ENCODE measurements around the gene PAQR6. TPM values are rescaled to one million over a fixed set of nuclear protein-coding genes. Genes with fewer than 3 reads are reported as not detected.

Gene PAQR6
- polyA plus RNA-seq, result 1 to 10 TPM; 3.0 to 8.7 (median 5.5) TPM
- long read RNA-seq, donor 1, result 0 reads
- long read RNA-seq, donor 2, result 0 reads
- long read RNA-seq, donor 3, result 0 reads
- long read RNA-seq, donor 4, result 0 reads
- long read RNA-seq, donor 5, result 0 reads
- long read RNA-seq, donor 6, result 0 reads
- long read RNA-seq, donor 7, result 0 reads
- long read RNA-seq, donor 8, result 0 reads
- long read RNA-seq, donor 9, result 0 reads
- long read RNA-seq, donor 10, partial matches to known transcripts, result 0 of 1 reads
- long read RNA-seq, donor 10, other reads (novel, unspliced or antisense), result 0 of 1 reads

DNA sequence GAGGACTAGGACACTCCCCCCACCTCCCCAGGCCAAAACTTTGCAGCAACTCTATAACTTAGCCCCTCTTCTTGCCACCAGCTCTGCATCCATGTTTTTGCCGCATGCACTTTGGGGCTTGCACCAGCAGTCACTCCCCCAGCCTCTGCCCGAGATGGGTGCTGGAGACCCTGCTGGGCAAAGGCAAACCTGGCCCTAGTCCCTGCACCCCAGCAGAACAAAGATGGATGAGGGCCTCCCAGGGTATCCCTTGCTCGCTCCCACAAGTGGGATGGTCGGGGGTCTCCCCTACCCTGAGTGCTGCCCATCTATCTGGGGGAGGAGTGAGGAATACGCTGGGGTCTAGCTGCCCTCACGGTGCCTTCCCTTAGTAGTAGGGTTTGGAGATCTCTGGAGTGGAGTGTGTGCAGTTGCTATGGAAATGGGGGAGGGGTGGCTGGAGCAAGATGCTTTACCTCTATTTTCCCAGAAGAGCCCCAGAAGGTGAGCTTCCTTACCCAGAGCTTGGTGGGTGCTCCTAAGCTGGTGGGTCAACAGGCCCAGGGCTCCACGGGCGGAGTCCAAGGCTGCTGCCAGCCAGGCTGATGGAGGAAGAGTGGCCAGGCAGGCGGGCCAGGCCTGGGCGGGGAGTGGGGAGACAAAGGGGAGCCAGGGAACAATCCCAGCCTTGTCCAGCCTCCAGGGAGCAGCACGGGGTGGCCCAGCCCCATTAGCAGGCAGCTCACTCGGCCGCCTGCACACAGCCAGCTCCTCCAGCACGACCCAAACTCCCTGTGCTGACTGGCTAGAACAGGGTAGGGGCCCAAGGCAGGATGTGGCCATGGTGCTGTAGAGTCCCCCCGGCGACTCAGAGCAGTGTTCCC is at the start of gene PAQR6:
Gene PAQR6, minus strand, starts transcription at position 597 of the 863 bp plus-strand sequence. CDS start 1,325 bp downstream, outside the sequence.
- Histone ChIP-seq H3K27me3 (ENCODE audit: control insufficient read depth in 3 of 3, insufficient read depth in 3 of 3, low read length in 3 of 3) (peaks cover 0 to 18% (median 6%) of the 10 kb centered on the region in 3 donors), H3K27ac (ENCODE audit: low read depth in 1 of 3, low read length in 2 of 3) (peak within 1 kb of the TSS in 1 of 3 donors; percentile 28), H3K9me3 (ENCODE audit: control insufficient read depth in 2 of 2, insufficient read depth in 1 of 2, low read depth in 1 of 2, low read length in 1 of 2) (no peaks in the 10 kb centered on the region), H3K4me3 (ENCODE audit: low read depth in 1 of 3, low read length in 3 of 3) (no peak within 1 kb of the TSS), H3K4me1 (ENCODE audit: control insufficient read depth in 3 of 3, insufficient read depth in 2 of 3, low read depth in 1 of 3, low read length in 2 of 3) (peaks cover 0 to 7% (median 0%) of the 10 kb centered on the region in 3 donors), H3K36me3 (ENCODE audit: control insufficient read depth in 3 of 3, insufficient read depth in 2 of 3, low read depth in 1 of 3, low read length in 3 of 3) (peaks cover 21 to 63% (median 24%) of the 10 kb centered on the region in 3 donors)
- WGBS, 3 donors, result 24 to 49% (median 31%) methylated on average over 16 of the region's 16 CpGs
- DNase-seq (peak; percentile 28 to 34), FAIRE-seq (no peak)

DNA sequence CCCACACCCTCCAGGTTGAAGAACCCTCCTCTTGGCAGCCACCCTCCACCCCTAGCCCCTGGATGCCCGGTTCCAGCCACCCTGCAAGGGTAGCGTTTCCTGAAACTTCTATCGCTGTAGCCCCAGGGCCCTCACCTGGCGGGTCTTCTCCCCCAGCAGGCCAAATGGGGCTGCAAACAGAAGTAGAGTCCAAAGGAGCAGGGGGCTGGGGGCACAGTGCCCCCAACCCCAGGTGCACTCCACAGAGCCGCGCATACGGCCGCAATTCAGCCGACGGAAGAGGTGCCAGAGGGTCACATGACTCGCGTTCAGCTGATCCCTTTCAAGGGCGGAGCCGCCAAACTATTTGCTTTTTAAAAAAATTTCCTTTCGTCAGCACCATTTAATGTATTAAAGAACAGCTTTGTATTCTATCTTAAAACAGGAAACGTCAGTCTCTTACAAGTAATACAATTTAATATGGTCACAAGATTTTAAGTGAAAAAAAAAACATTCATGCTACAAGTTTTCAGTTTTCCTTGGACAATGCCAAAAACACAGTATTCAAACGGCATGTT is 47.6 kb upstream of the PAQR6 start, which contains the start of gene GLMP:
Gene GLMP, minus strand, starts transcription at position 289 of the 557 bp plus-strand sequence. Its CDS starts 34 bp downstream, at position 255.
- Histone ChIP-seq H3K36me3 (ENCODE audit: control insufficient read depth in 3 of 3, insufficient read depth in 2 of 3, low read depth in 1 of 3, low read length in 3 of 3) (peaks cover 0 to 30% (median 0%) of the 10 kb centered on the region in 3 donors), H3K27ac (ENCODE audit: low read depth in 1 of 3, low read length in 2 of 3) (no peak within 1 kb of the TSS), H3K4me3 (ENCODE audit: low read depth in 1 of 3, low read length in 3 of 3) (peak within 1 kb of the TSS; percentile 53 to 79 (median 72)), H3K27me3 (ENCODE audit: control insufficient read depth in 3 of 3, insufficient read depth in 3 of 3, low read length in 3 of 3) (no peaks in the 10 kb centered on the region), H3K4me1 (ENCODE audit: control insufficient read depth in 3 of 3, insufficient read depth in 2 of 3, low read depth in 1 of 3, low read length in 2 of 3) (peaks cover 0 to 23% (median 0%) of the 10 kb centered on the region in 3 donors), H3K9me3 (ENCODE audit: control insufficient read depth in 2 of 2, insufficient read depth in 1 of 2, low read depth in 1 of 2, low read length in 1 of 2) (no peaks in the 10 kb centered on the region)
- DNase-seq, result peak; percentile 77 to 85
- 0 to 1% (median 0%) methylated on average over 17 of the region's 17 CpGs for WGBS, 3 donors
- FAIRE-seq, result no peak

- Histone ChIP-seq H3K36me3 (ENCODE audit: control insufficient read depth in 3 of 3, insufficient read depth in 2 of 3, low read depth in 1 of 3, low read length in 3 of 3) (peaks cover 0 to 30% (median 0%) of the 10 kb centered on the region in 3 donors), H3K27ac (ENCODE audit: low read depth in 1 of 3, low read length in 2 of 3) (no peak overlapping the region), H3K4me3 (ENCODE audit: low read depth in 1 of 3, low read length in 3 of 3) (no peak overlapping the region), H3K4me1 (ENCODE audit: control insufficient read depth in 3 of 3, insufficient read depth in 2 of 3, low read depth in 1 of 3, low read length in 2 of 3) (peaks cover 0 to 23% (median 0%) of the 10 kb centered on the region in 3 donors), H3K9me3 (ENCODE audit: control insufficient read depth in 2 of 2, insufficient read depth in 1 of 2, low read depth in 1 of 2, low read length in 1 of 2) (no peaks in the 10 kb centered on the region), H3K27me3 (ENCODE audit: control insufficient read depth in 3 of 3, insufficient read depth in 3 of 3, low read length in 3 of 3) (no peaks in the 10 kb centered on the region)
- WGBS, 3 donors, result 89 to 90% (median 90%) methylated on average over 9 of the region's 9 CpGs
- FAIRE-seq, result no peak
- DNase-seq, result no peak
These were observed 46.0 kb upstream of the PAQR6 start for GRCh38 chr1:156293895-156294294.

GRCh38 chr1:156293098-156293434 is 45.2 kb upstream of the PAQR6 start:
- H3K27me3 ChIP-seq (ENCODE audit: control insufficient read depth in 3 of 3, insufficient read depth in 3 of 3, low read length in 3 of 3), result no peaks in the 10 kb centered on the region
- H3K9me3 ChIP-seq (ENCODE audit: control insufficient read depth in 2 of 2, insufficient read depth in 1 of 2, low read depth in 1 of 2, low read length in 1 of 2), result no peaks in the 10 kb centered on the region
- peaks cover 0 to 35% (median 0%) of the 10 kb centered on the region in 3 donors for H3K36me3 ChIP-seq (ENCODE audit: control insufficient read depth in 3 of 3, insufficient read depth in 2 of 3, low read depth in 1 of 3, low read length in 3 of 3)
- no peak overlapping the region for H3K4me3 ChIP-seq (ENCODE audit: low read depth in 1 of 3, low read length in 3 of 3)
- no peak for DNase-seq
- 87 to 90% (median 89%) methylated on average over 8 of the region's 8 CpGs for WGBS, 3 donors
- H3K4me1 ChIP-seq (ENCODE audit: control insufficient read depth in 3 of 3, insufficient read depth in 2 of 3, low read depth in 1 of 3, low read length in 2 of 3), result peaks cover 0 to 23% (median 0%) of the 10 kb centered on the region in 3 donors
- no peak overlapping the region for H3K27ac ChIP-seq (ENCODE audit: low read depth in 1 of 3, low read length in 2 of 3)
- no peak for FAIRE-seq

- peak overlapping the region; percentile 33 to 78 (median 75) for H3K27ac ChIP-seq (ENCODE audit: low read depth in 1 of 3, low read length in 2 of 3)
- H3K4me3 ChIP-seq (ENCODE audit: low read depth in 1 of 3, low read length in 3 of 3), result peak overlapping the region in 2 of 3 donors; percentile 26 to 49
- H3K36me3 ChIP-seq (ENCODE audit: control insufficient read depth in 3 of 3, insufficient read depth in 2 of 3, low read depth in 1 of 3, low read length in 3 of 3), result peaks cover 0 to 35% (median 0%) of the 10 kb centered on the region in 3 donors
- no peaks in the 10 kb centered on the region for H3K27me3 ChIP-seq (ENCODE audit: control insufficient read depth in 3 of 3, insufficient read depth in 3 of 3, low read length in 3 of 3)
- H3K9me3 ChIP-seq (ENCODE audit: control insufficient read depth in 2 of 2, insufficient read depth in 1 of 2, low read depth in 1 of 2, low read length in 1 of 2), result no peaks in the 10 kb centered on the region
- WGBS, 3 donors, result 12 to 26% (median 20%) methylated on average over 37 of the region's 37 CpGs
- peaks cover 0 to 23% (median 0%) of the 10 kb centered on the region in 3 donors for H3K4me1 ChIP-seq (ENCODE audit: control insufficient read depth in 3 of 3, insufficient read depth in 2 of 3, low read depth in 1 of 3, low read length in 2 of 3)
- DNase-seq (peak; percentile 94 to 96), FAIRE-seq (no peak)
These were observed 43.6 kb upstream of the PAQR6 start for GRCh38 chr1:156291226-156292061.

DNA sequence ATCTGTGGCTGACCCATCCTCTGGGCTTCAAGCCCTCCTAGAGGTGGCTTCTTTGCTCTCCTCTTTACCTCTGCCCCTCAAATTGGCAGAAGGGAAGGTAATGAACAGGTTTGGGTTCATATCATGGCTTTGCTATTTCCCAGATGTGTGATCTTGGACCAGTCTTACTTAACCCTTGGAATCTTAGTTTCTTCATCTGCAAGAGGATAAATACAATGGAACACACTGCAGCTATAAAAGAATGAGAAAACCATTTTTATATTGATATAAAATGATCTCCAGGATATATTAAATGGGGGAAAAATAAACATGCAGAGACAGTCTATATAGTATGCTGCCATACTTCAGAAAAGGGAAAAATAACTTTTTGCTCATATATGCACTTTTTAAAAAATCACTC is 42.0 kb upstream of the PAQR6 start:
- Histone ChIP-seq H3K36me3 (ENCODE audit: control insufficient read depth in 3 of 3, insufficient read depth in 2 of 3, low read depth in 1 of 3, low read length in 3 of 3) (peaks cover 0 to 50% (median 0%) of the 10 kb centered on the region in 3 donors), H3K4me3 (ENCODE audit: low read depth in 1 of 3, low read length in 3 of 3) (no peak overlapping the region), H3K27me3 (ENCODE audit: control insufficient read depth in 3 of 3, insufficient read depth in 3 of 3, low read length in 3 of 3) (no peaks in the 10 kb centered on the region), H3K4me1 (ENCODE audit: control insufficient read depth in 3 of 3, insufficient read depth in 2 of 3, low read depth in 1 of 3, low read length in 2 of 3) (peaks cover 0 to 21% (median 0%) of the 10 kb centered on the region in 3 donors), H3K9me3 (ENCODE audit: control insufficient read depth in 2 of 2, insufficient read depth in 1 of 2, low read depth in 1 of 2, low read length in 1 of 2) (no peaks in the 10 kb centered on the region), H3K27ac (ENCODE audit: low read depth in 1 of 3, low read length in 2 of 3) (no peak overlapping the region)
- DNase-seq (no peak), FAIRE-seq (no peak)

- Histone ChIP-seq H3K27ac (ENCODE audit: low read depth in 1 of 3, low read length in 2 of 3) (no peak overlapping the region), H3K27me3 (ENCODE audit: control insufficient read depth in 3 of 3, insufficient read depth in 3 of 3, low read length in 3 of 3) (no peaks in the 10 kb centered on the region), H3K4me1 (ENCODE audit: control insufficient read depth in 3 of 3, insufficient read depth in 2 of 3, low read depth in 1 of 3, low read length in 2 of 3) (peaks cover 2 to 30% (median 3%) of the 10 kb centered on the region in 3 donors), H3K36me3 (ENCODE audit: control insufficient read depth in 3 of 3, insufficient read depth in 2 of 3, low read depth in 1 of 3, low read length in 3 of 3) (peaks cover 0 to 24% (median 0%) of the 10 kb centered on the region in 3 donors), H3K9me3 (ENCODE audit: control insufficient read depth in 2 of 2, insufficient read depth in 1 of 2, low read depth in 1 of 2, low read length in 1 of 2) (no peaks in the 10 kb centered on the region), H3K4me3 (ENCODE audit: low read depth in 1 of 3, low read length in 3 of 3) (no peak overlapping the region)
- 92 to 94% (median 93%) methylated on average over 8 of the region's 8 CpGs for WGBS, 3 donors
- DNase-seq (no peak), FAIRE-seq (no peak)
These were observed 38.2 kb upstream of the PAQR6 start for GRCh38 chr1:156286061-156286460.

Data from small intestine (tissue), 16 donors.